SK-N-MC (cell line): ENCODE data around the gene CYB5B.

Experiments
- EZH2 ChIP-seq: fragments of 200-600 bp; sonication (generic); IDR thresholded peaks from one replicate; pipeline ENCODE4 v1.6.1; 2017; ENCODE audit warnings: antibody characterized with exemption
- POLR2AphosphoS5 ChIP-seq: IDR thresholded peaks from 2 replicates; pipeline ENCODE4 v1.6.1; 2012; ENCODE audit warnings: mild to moderate bottlenecking, low read depth, low read length, borderline replicate concordance

DNA sequence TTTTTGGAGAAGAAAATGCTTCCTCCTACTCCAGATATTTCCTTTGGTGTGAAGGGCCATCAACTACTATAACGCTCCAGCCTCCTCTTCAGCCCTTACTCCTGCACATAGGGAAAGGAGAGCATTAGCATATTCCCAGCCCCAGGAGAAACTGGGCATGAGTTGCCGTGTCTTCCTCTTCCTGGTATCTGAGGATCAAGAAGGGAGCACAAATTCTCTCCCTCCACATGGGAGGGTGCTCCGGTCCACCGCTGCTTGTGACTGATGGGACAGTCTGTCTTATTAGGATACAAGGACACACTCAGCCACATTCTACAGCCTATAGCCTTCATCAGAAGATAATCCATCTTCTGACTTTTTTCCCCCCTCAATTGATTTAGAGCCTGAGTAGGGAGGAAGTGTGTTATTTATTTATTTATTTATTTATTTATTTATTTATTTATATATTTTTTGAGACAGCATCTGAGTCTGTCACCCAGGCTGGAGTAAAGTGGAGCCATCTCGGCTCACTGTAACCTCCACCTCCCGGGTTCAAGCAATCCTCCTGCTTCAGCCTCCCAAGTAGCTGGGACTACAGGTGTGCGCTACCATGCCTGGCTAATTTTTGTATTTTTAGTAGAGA, 16.6 kb upstream of the CYB5B start:
- TF ChIP-seq EZH2 (no peak), POLR2AphosphoS5 (no peak)
